CD4-positive, CD25-positive, alpha-beta regulatory T cell (primary cell): ENCODE measurements around the gene ZFR2. TPM values are rescaled to one million over a fixed set of nuclear protein-coding genes. Genes with fewer than 3 reads are reported as not detected.
"Not testable (repeated sequence)": the region's sequence is repeated elsewhere in the genome, so short reads cannot be mapped to it uniquely, and the experiment has no call there.

ENCODE experiments used
- ATAC-seq, 2 donors: fragments of 150-1000 bp; cut with Tn5 transposase; one replicate each; pipeline ENCODE4 v1.10.0; 2021; ENCODE audit warnings: low read depth in 2 of 2, moderate number of reproducible peaks in 2 of 2, moderate library complexity in 1 of 2
- DNase-seq, 3 donors: peaks; one replicate each; pipeline versions ENCODE4 v3.0.0 to v3.0.0-alpha.2; 2012 to 2022; ENCODE audit warnings: mixed read lengths in 1 of 3
- H3K27ac ChIP-seq: one replicate; pipeline ENCODE4 v1.7.0; 2013; ENCODE audit warnings: mild to moderate bottlenecking, low read length; ENCODE audit not compliant: insufficient read depth, poor library complexity, severe bottlenecking
- H3K27me3 ChIP-seq: one replicate; pipeline ENCODE4 v1.7.0; 2013; ENCODE audit warnings: low read length; ENCODE audit not compliant: control insufficient read depth, insufficient read depth
- H3K36me3 ChIP-seq: one replicate; pipeline ENCODE4 v1.7.0; 2013; ENCODE audit warnings: mild to moderate bottlenecking, low read length, moderate library complexity; ENCODE audit not compliant: control insufficient read depth, insufficient read depth
- H3K4me1 ChIP-seq: 2 replicates; pipeline ENCODE4 v1.7.0; 2013; ENCODE audit warnings: mild to moderate bottlenecking, low read length; ENCODE audit not compliant: insufficient read depth, control insufficient read depth, poor library complexity, severe bottlenecking
- H3K4me3 ChIP-seq: one replicate; pipeline ENCODE4 v1.7.0; 2013; ENCODE audit warnings: low read depth, mild to moderate bottlenecking, low read length, moderate library complexity
- H3K9me3 ChIP-seq, 2 experiments: 1 replicate in 1 of 2; 2 replicates in 1 of 2; pipeline ENCODE4 v1.7.0; 2013; ENCODE audit warnings: low read length in 2 of 2, mild to moderate bottlenecking in 1 of 2, moderate library complexity in 1 of 2; ENCODE audit not compliant: control insufficient read depth in 2 of 2
- H3K27ac Mint-ChIP-seq, 3 donors: one replicate each; pipeline ENCODE4 v1.8.0; 2020 to 2022; ENCODE audit warnings: mild to moderate bottlenecking in 3 of 3, mixed read lengths in 3 of 3, moderate library complexity in 2 of 3
- H3K27me3 Mint-ChIP-seq: one replicate; pipeline ENCODE4 v1.8.0; 2022; ENCODE audit warnings: mild to moderate bottlenecking, mixed read lengths
- H3K36me3 Mint-ChIP-seq: one replicate; pipeline ENCODE4 v1.8.0; 2020; ENCODE audit warnings: mixed read lengths
- H3K4me1 Mint-ChIP-seq, 4 donors: one replicate each; pipeline ENCODE4 v1.8.0; 2020 to 2022; ENCODE audit warnings: mixed read lengths in 4 of 4, mild to moderate bottlenecking in 1 of 4
- H3K4me3 Mint-ChIP-seq, 4 donors: one replicate each; pipeline ENCODE4 v1.8.0; 2020 to 2022; ENCODE audit warnings: mild to moderate bottlenecking in 4 of 4, mixed read lengths in 4 of 4, moderate library complexity in 3 of 4
- H3K9me3 Mint-ChIP-seq, 7 donors: one replicate each; pipeline ENCODE4 v1.8.0; 2020 to 2022; ENCODE audit warnings: mixed read lengths in 7 of 7, mild to moderate bottlenecking in 3 of 7, moderate library complexity in 2 of 7
- polyA plus RNA-seq, 4 donors: library from polyadenylated mRNA; unstranded; fragments of 300-500 nt; fragmentation: Illumina TruSeq; gene quantifications; one replicate each; pipeline ENCODE4 v1.2.3, GENCODE V29; 2021
- total RNA-seq: library from RNA; stranded (reverse); gene quantifications from one replicate; pipeline ENCODE4 v1.2.3, GENCODE V29; 2022

ZFR2 gene
- total and polyA plus RNA-seq, 5 donors from 2014 or later, result 0.06 to 1.3 (median 0.57) TPM; not detected in 1

GRCh38 chr19:3902317-3902973 lies 33.6 kb upstream of the ZFR2 start:
- Histone ChIP-seq H3K27me3 (no peaks in the 10 kb centered on the region), H3K27ac (no peak overlapping the region), H3K36me3 (no peaks in the 10 kb centered on the region), H3K4me3 (no peak overlapping the region), H3K4me1 (no peaks in the 10 kb centered on the region), H3K9me3 (peaks cover 3 to 5% of the 10 kb centered on the region in 2 experiments)
- DNase-seq (no peak), ATAC-seq (no peak)
- Mint-ChIP-seq H3K36me3 (no peaks in the 10 kb centered on the region), H3K4me3 (no peak overlapping the region), H3K27ac (no peak overlapping the region), H3K27me3 (peaks cover under 1% of the 10 kb centered on the region), H3K4me1 (peaks cover 0 to 3% (median 1%) of the 10 kb centered on the region in 4 donors), H3K9me3 (peaks cover 0 to 3% (median 0%) of the 10 kb centered on the region in 7 donors)

- Histone ChIP-seq H3K27ac (no peak overlapping the region), H3K4me3 (no peak overlapping the region), H3K9me3 (peaks cover 3 to 5% of the 10 kb centered on the region in 2 experiments), H3K27me3 (no peaks in the 10 kb centered on the region), H3K36me3 (no peaks in the 10 kb centered on the region), H3K4me1 (no peaks in the 10 kb centered on the region)
- no peak overlapping the region for H3K27ac Mint-ChIP-seq
- H3K4me3 Mint-ChIP-seq, result no peak overlapping the region
- no peaks in the 10 kb centered on the region for H3K27me3 Mint-ChIP-seq
- H3K4me1 Mint-ChIP-seq, result peaks cover 0 to 3% (median 1%) of the 10 kb centered on the region in 4 donors
- peaks cover 0 to 3% (median 0%) of the 10 kb centered on the region in 7 donors for H3K9me3 Mint-ChIP-seq
- ATAC-seq (no peak), DNase-seq (no peak)
- H3K36me3 Mint-ChIP-seq, result no peaks in the 10 kb centered on the region
Observed at GRCh38 chr19:3899531-3900294, 30.9 kb upstream of the ZFR2 start.

- H3K4me1 ChIP-seq, result no peaks in the 10 kb centered on the region
- no peak overlapping the region for H3K4me3 Mint-ChIP-seq
- H3K4me3 ChIP-seq, result no peak overlapping the region
- peaks cover 0 to 3% (median 0%) of the 10 kb centered on the region in 7 donors for H3K9me3 Mint-ChIP-seq
- no peaks in the 10 kb centered on the region for H3K36me3 ChIP-seq
- no peaks in the 10 kb centered on the region for H3K27me3 Mint-ChIP-seq
- no peaks in the 10 kb centered on the region for H3K27me3 ChIP-seq
- H3K4me1 Mint-ChIP-seq, result peaks cover 0 to 3% (median 1%) of the 10 kb centered on the region in 4 donors
- H3K27ac ChIP-seq, result no peak overlapping the region
- H3K9me3 ChIP-seq, result peaks cover 3 to 5% of the 10 kb centered on the region in 2 experiments
- ATAC-seq (no peak), DNase-seq (no peak)
- no peaks in the 10 kb centered on the region for H3K36me3 Mint-ChIP-seq
- no peak overlapping the region for H3K27ac Mint-ChIP-seq
Observed at GRCh38 chr19:3898426-3898825, 29.6 kb upstream of the ZFR2 start.

GRCh38 chr19:3897936-3898335 lies 29.1 kb upstream of the ZFR2 start:
- Mint-ChIP-seq H3K4me3 (no peak overlapping the region), H3K36me3 (no peaks in the 10 kb centered on the region), H3K9me3 (peaks cover 0 to 3% (median 0%) of the 10 kb centered on the region in 7 donors), H3K27me3 (no peaks in the 10 kb centered on the region), H3K4me1 (peaks cover 0 to 3% (median 1%) of the 10 kb centered on the region in 4 donors), H3K27ac (no peak overlapping the region)
- DNase-seq, result peak in 1 of 3 donors; percentile 24
- H3K27me3 ChIP-seq, result no peaks in the 10 kb centered on the region
- no peaks in the 10 kb centered on the region for H3K36me3 ChIP-seq
- H3K4me1 ChIP-seq, result no peaks in the 10 kb centered on the region
- ATAC-seq, result no peak
- H3K9me3 ChIP-seq, result peaks cover 3 to 5% of the 10 kb centered on the region in 2 experiments
- no peak overlapping the region for H3K27ac ChIP-seq
- H3K4me3 ChIP-seq, result no peak overlapping the region

- Histone ChIP-seq H3K4me1 (no peaks in the 10 kb centered on the region), H3K9me3 (peaks cover 3 to 5% of the 10 kb centered on the region in 2 experiments), H3K27me3 (no peaks in the 10 kb centered on the region), H3K27ac (no peak overlapping the region), H3K36me3 (no peaks in the 10 kb centered on the region), H3K4me3 (no peak overlapping the region)
- peaks cover 0 to 3% (median 1%) of the 10 kb centered on the region in 4 donors for H3K4me1 Mint-ChIP-seq
- no peaks in the 10 kb centered on the region for H3K36me3 Mint-ChIP-seq
- H3K4me3 Mint-ChIP-seq, result no peak overlapping the region
- no peaks in the 10 kb centered on the region for H3K27me3 Mint-ChIP-seq
- no peak overlapping the region for H3K27ac Mint-ChIP-seq
- DNase-seq (no peak), ATAC-seq (no peak)
- peaks cover 0 to 3% (median 0%) of the 10 kb centered on the region in 7 donors for H3K9me3 Mint-ChIP-seq
Observed at GRCh38 chr19:3895788-3896187, 26.9 kb upstream of the ZFR2 start.

GRCh38 chr19:3894959-3895358 lies 26.1 kb upstream of the ZFR2 start:
- not testable (repeated sequence) for H3K27me3 Mint-ChIP-seq, H3K9me3 ChIP-seq, H3K27ac ChIP-seq, H3K27ac Mint-ChIP-seq, H3K36me3 ChIP-seq, H3K9me3 Mint-ChIP-seq, H3K36me3 Mint-ChIP-seq, H3K4me3 Mint-ChIP-seq, H3K4me1 Mint-ChIP-seq, ATAC-seq, H3K27me3 ChIP-seq, H3K4me1 ChIP-seq, DNase-seq, H3K4me3 ChIP-seq

- Mint-ChIP-seq H3K9me3 (peaks cover 0 to 3% (median 0%) of the 10 kb centered on the region in 7 donors), H3K27me3 (no peaks in the 10 kb centered on the region), H3K36me3 (no peaks in the 10 kb centered on the region), H3K4me1 (peaks cover 0 to 3% (median 1%) of the 10 kb centered on the region in 4 donors), H3K4me3 (no peak overlapping the region), H3K27ac (no peak overlapping the region)
- no peak for DNase-seq
- Histone ChIP-seq H3K9me3 (peaks cover 3% of the 10 kb centered on the region in 2 experiments), H3K27ac (no peak overlapping the region), H3K27me3 (no peaks in the 10 kb centered on the region), H3K36me3 (no peaks in the 10 kb centered on the region), H3K4me1 (no peaks in the 10 kb centered on the region), H3K4me3 (no peak overlapping the region)
- no peak for ATAC-seq
Observed at GRCh38 chr19:3893509-3894179, 24.8 kb upstream of the ZFR2 start.
